ENCODE data around the gene MNS1. TPM values are rescaled to one million over a fixed set of nuclear protein-coding genes. Genes with fewer than 3 reads are reported as not detected.

MNS1 gene
- total and polyA plus RNA-seq, 2 donors from 2014 or later: 5.6 to 6.9 TPM

DNA sequence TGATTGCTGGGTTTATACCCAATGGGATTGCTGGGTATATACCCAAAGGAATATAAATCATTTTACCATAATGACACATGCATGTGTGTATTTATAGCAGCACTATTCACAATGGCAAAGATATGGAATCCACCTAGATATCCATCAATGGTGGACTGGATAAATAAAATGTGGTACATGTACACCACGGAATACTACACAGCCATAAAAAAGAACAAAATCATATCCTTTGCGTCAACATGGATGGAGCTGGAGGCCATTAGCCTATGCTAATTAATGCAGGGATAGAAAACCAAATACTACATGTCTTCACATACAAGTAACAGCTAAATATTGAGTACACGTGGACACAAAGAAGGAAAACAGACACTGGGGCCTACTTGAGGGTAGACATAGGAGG, 22.6 kb downstream of the MNS1 start:
- intact Hi-C loops (cut with DNase I): no loop called here
- no peaks in the 10 kb centered on the region for H3K27me3 ChIP-seq (ENCODE audit: control insufficient read depth, insufficient read depth, low read length)
- DNase-seq: no peak
- H3K4me1 ChIP-seq (ENCODE audit: control insufficient read depth in 2 of 3, insufficient read depth in 2 of 3, low read depth in 1 of 3, low read length in 3 of 3): no peaks in the 10 kb centered on the region
- H3K9me3 ChIP-seq (ENCODE audit: control insufficient read depth in 2 of 3, insufficient read depth in 1 of 3, low read length in 3 of 3): no peaks in the 10 kb centered on the region
- no peak for FAIRE-seq
- H3K4me3 ChIP-seq (ENCODE audit: low read length in 3 of 3): no peak overlapping the region
- TF ChIP-seq, protein P1, sequence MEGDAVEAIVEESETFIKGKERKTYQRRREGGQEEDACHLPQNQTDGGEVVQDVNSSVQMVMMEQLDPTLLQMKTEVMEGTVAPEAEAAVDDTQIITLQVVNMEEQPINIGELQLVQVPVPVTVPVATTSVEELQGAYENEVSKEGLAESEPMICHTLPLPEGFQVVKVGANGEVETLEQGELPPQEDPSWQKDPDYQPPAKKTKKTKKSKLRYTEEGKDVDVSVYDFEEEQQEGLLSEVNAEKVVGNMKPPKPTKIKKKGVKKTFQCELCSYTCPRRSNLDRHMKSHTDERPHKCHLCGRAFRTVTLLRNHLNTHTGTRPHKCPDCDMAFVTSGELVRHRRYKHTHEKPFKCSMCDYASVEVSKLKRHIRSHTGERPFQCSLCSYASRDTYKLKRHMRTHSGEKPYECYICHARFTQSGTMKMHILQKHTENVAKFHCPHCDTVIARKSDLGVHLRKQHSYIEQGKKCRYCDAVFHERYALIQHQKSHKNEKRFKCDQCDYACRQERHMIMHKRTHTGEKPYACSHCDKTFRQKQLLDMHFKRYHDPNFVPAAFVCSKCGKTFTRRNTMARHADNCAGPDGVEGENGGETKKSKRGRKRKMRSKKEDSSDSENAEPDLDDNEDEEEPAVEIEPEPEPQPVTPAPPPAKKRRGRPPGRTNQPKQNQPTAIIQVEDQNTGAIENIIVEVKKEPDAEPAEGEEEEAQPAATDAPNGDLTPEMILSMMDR (IDR thresholded peaks at IDR 0.05; ENCODE audit: borderline replicate concordance, extremely low read depth, insufficient read depth): no peak
- peaks cover 0 to 8% (median 0%) of the 10 kb centered on the region in 3 donors for H3K36me3 ChIP-seq (ENCODE audit: control insufficient read depth in 2 of 3, insufficient read depth in 3 of 3, low read length in 3 of 3)
- no peak overlapping the region for H3K27ac ChIP-seq (ENCODE audit: low read depth in 2 of 2, low read length in 2 of 2)
- H3K9ac ChIP-seq (ENCODE audit: low read length in 3 of 3): no peak overlapping the region

GRCh38 chr15:56440214-56440770, 24.6 kb downstream of the MNS1 start:
- FAIRE-seq (no peak), DNase-seq (no peak)
- no peak overlapping the region for H3K27ac ChIP-seq (ENCODE audit: low read depth in 2 of 2, low read length in 2 of 2)
- H3K27me3 ChIP-seq (ENCODE audit: control insufficient read depth, insufficient read depth, low read length): no peaks in the 10 kb centered on the region
- no peak overlapping the region for H3K9ac ChIP-seq (ENCODE audit: low read length in 3 of 3)
- H3K4me3 ChIP-seq (ENCODE audit: low read length in 3 of 3): no peak overlapping the region
- no peaks in the 10 kb centered on the region for H3K4me1 ChIP-seq (ENCODE audit: control insufficient read depth in 2 of 3, insufficient read depth in 2 of 3, low read depth in 1 of 3, low read length in 3 of 3)
- H3K9me3 ChIP-seq (ENCODE audit: control insufficient read depth in 2 of 3, insufficient read depth in 1 of 3, low read length in 3 of 3): no peaks in the 10 kb centered on the region
- intact Hi-C loops (cut with DNase I): no loop called here
- TF ChIP-seq, protein P1 (IDR thresholded peaks at IDR 0.05; ENCODE audit: borderline replicate concordance, extremely low read depth, insufficient read depth): no peak
- H3K36me3 ChIP-seq (ENCODE audit: control insufficient read depth in 2 of 3, insufficient read depth in 3 of 3, low read length in 3 of 3): peaks cover 0 to 5% (median 0%) of the 10 kb centered on the region in 3 donors

DNA sequence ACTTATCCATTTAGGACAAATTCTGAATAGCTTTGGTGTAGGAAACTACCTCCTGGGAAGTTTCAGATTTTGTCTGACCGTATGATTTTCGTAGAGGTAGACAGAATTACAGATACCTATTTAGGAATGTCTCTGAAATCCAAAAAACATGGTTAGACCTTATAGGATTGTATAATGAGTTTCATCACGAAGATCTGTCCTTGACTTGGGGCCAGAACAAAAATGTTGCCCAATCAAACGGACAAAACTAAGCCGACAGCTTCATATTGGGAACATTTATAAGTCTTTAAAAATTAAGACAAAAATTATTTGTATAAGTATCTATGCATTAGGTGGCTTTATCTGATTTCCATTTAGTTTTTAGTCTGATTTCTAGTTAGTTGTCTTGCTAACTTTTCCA, 32.6 kb downstream of the MNS1 start:
- FAIRE-seq (no peak), DNase-seq (no peak)
- Histone ChIP-seq H3K9ac (ENCODE audit: low read length in 3 of 3) (no peak overlapping the region), H3K27me3 (ENCODE audit: control insufficient read depth, insufficient read depth, low read length) (no peaks in the 10 kb centered on the region), H3K9me3 (ENCODE audit: control insufficient read depth in 2 of 3, insufficient read depth in 1 of 3, low read length in 3 of 3) (no peaks in the 10 kb centered on the region), H3K27ac (ENCODE audit: low read depth in 2 of 2, low read length in 2 of 2) (no peak overlapping the region), H3K4me3 (ENCODE audit: low read length in 3 of 3) (no peak overlapping the region), H3K4me1 (ENCODE audit: control insufficient read depth in 2 of 3, insufficient read depth in 2 of 3, low read depth in 1 of 3, low read length in 3 of 3) (no peaks in the 10 kb centered on the region), H3K36me3 (ENCODE audit: control insufficient read depth in 2 of 3, insufficient read depth in 3 of 3, low read length in 3 of 3) (no peaks in the 10 kb centered on the region)
- TF ChIP-seq, protein P1 (IDR thresholded peaks at IDR 0.05; ENCODE audit: borderline replicate concordance, extremely low read depth, insufficient read depth): no peak
- intact Hi-C loops (cut with DNase I): no loop called here

Data from kidney (tissue), 14 donors.